K562 (cell line): Measurements from ENCODE around the gene RPS2. TPM values are rescaled to one million over a fixed set of nuclear protein-coding genes. Genes with fewer than 3 reads are reported as not detected.

Experiments
- GATAD2A ChIP-seq: fragments of 450-650 bp; IDR thresholded peaks from 2 replicates; pipeline ENCODE4 v1.6.1; 2017
- MYBL2 ChIP-seq, 2 experiments: fragments of 450-650 bp in 1 of 2; sonication (generic) in 1 of 2; formaldehyde crosslinking in 1 of 2; IDR thresholded peaks; 2 replicates each; pipeline versions ENCODE4 v1.6.1 to v1.8.1; 2017 to 2022; ENCODE audit warnings: borderline replicate concordance in 1 of 2, inconsistent platforms in 1 of 2, low read depth in 1 of 2, mild to moderate bottlenecking in 1 of 2, missing genetic modification reagents in 1 of 2, moderate library complexity in 1 of 2
- NCOA6 ChIP-seq: fragments of 450-650 bp; IDR thresholded peaks from 2 replicates; pipeline ENCODE4 v1.6.1; 2017; ENCODE audit warnings: mild to moderate bottlenecking
- NRF1 ChIP-seq, 2 experiments: fragments of 450-650 bp; IDR thresholded peaks in 1 of 2; conservative IDR thresholded peaks in 1 of 2; 2 replicates each; pipeline ENCODE4 v1.6.1; 2014; ENCODE audit warnings: mild to moderate bottlenecking in 2 of 2
- PURB ChIP-seq: sonication (generic); formaldehyde crosslinking; IDR thresholded peaks from 2 replicates; pipeline ENCODE4 v1.9.0; 2021; ENCODE audit warnings: low read depth, mild to moderate bottlenecking, missing genetic modification reagents
- RFX1 ChIP-seq: fragments of 450-650 bp; IDR thresholded peaks from 2 replicates; pipeline ENCODE4 v1.6.1; 2016; ENCODE audit warnings: mild to moderate bottlenecking, moderate library complexity
- SIN3A ChIP-seq, 2 experiments: fragments of 150-350 bp in 1 of 2; IDR thresholded peaks; 2 replicates each; pipeline ENCODE4 v1.6.1; 2011 to 2016; ENCODE audit warnings: borderline replicate concordance in 2 of 2, low read depth in 2 of 2, low read length in 2 of 2, mild to moderate bottlenecking in 2 of 2, moderate library complexity in 2 of 2; ENCODE audit not compliant: control insufficient read depth in 1 of 2
- STAT5B ChIP-seq: fragments of 250-450 bp; sonication (Bioruptor Pico); IDR thresholded peaks from 2 replicates; pipeline ENCODE4 v1.8.0; 2021; ENCODE audit warnings: mild to moderate bottlenecking, inconsistent platforms
- U2AF1 ChIP-seq: fragments of 200-400 bp; formaldehyde crosslinking; optimal IDR thresholded peaks from 2 replicates; pipeline ENCODE3; 2017; ENCODE audit warnings: mild to moderate bottlenecking, low read depth, low read length, moderate library complexity
- ZBTB1 ChIP-seq: sonication (generic); formaldehyde crosslinking; IDR thresholded peaks from 2 replicates; pipeline ENCODE4 v1.8.1; 2023; ENCODE audit warnings: missing genetic modification reagents, low read depth, mild to moderate bottlenecking, borderline replicate concordance
- ZMIZ1 ChIP-seq, 2 experiments: fragments of 150-350 bp in 1 of 2; IDR thresholded peaks; 2 replicates each; pipeline ENCODE4 v1.6.1; 2012 to 2016; ENCODE audit warnings: low read depth in 2 of 2, low read length in 2 of 2, mild to moderate bottlenecking in 1 of 2, moderate library complexity in 1 of 2
- ZNF232 ChIP-seq: sonication (generic); formaldehyde crosslinking; IDR thresholded peaks from 2 replicates; pipeline ENCODE4 v1.8.0; 2022; ENCODE audit warnings: mild to moderate bottlenecking, missing genetic modification reagents
- ZNF830 ChIP-seq: fragments of 250-450 bp; sonication (Bioruptor Pico); IDR thresholded peaks from 2 replicates; pipeline ENCODE4 v1.5.0; 2021; ENCODE audit warnings: mild to moderate bottlenecking
- polyA plus RNA-seq, 8 experiments: library from polyadenylated mRNA; depleted of rRNA in 4 of 8; stranded (reverse) in 5 of 8; unstranded in 3 of 8; fragments of >200 nt; fragmentation: Nextera tagmentation in 2 of 8; fragmentation: Illumina TruSeq in 1 of 8; extraction: Ambion mirVana in 2 of 8; extraction: Trizol in 1 of 8; gene quantifications; 2 replicates each; pipeline versions ENCODE4 v1.2.1 to v1.2.3, GENCODE V29; 2011 to 2014; ENCODE audit warnings: inconsistent platforms in 1 of 8, missing spikeins in 1 of 8
- total RNA-seq, 7 experiments: library from RNA; depleted of rRNA in 6 of 7; stranded (reverse); fragments of >200 nt in 6 of 7; fragmentation: Illumina TruSeq in 2 of 7; extraction: Trizol in 2 of 7; gene quantifications; 2 replicates each; pipeline versions ENCODE4 v1.2.1 to v1.2.3, GENCODE V29; 2011 to 2021; ENCODE audit warnings: low replicate concordance in 1 of 7
- TF ChIP-seq, protein P1 (sequence below): fragments of 250-450 bp; sonication (Bioruptor Pico); IDR thresholded peaks from 2 replicates; pipeline ENCODE4 v1.8.0; 2021; ENCODE audit warnings: moderate library complexity, mild to moderate bottlenecking, inconsistent platforms
- TF ChIP-seq, protein P2 (sequence below): fragments of 450-650 bp; formaldehyde crosslinking; IDR thresholded peaks from 2 replicates; pipeline ENCODE4 v1.4.0; 2020; ENCODE audit warnings: mild to moderate bottlenecking, mixed read lengths
- TF ChIP-seq, protein P3 (sequence below), 2 experiments: fragments of 450-650 bp; IDR thresholded peaks; 2 replicates each; pipeline ENCODE4 v1.6.1; 2016
- TF ChIP-seq, protein P4 (sequence below): sonication (generic); formaldehyde crosslinking; IDR thresholded peaks from 2 replicates; pipeline ENCODE4 v1.8.0; 2022; ENCODE audit warnings: missing genetic modification reagents, mild to moderate bottlenecking, moderate library complexity, borderline replicate concordance

RPS2 gene
- total and polyA plus RNA-seq, 9 of the 15 experiments (the other 6 are each of a cell fraction or from before 2014, with no cell fraction given): 834 to 4,794 (median 3,793) TPM

GRCh38 chr16:1992704-1993317, 28.2 kb upstream of the RPS2 start (continued):
- TF ChIP-seq ZMIZ1 (IDR thresholded peaks at IDR 0.05; ENCODE audit: low read depth in 2 of 2, low read length in 2 of 2): no peak
- TF ChIP-seq ZNF232: no peak
- TF ChIP-seq, protein P1, sequence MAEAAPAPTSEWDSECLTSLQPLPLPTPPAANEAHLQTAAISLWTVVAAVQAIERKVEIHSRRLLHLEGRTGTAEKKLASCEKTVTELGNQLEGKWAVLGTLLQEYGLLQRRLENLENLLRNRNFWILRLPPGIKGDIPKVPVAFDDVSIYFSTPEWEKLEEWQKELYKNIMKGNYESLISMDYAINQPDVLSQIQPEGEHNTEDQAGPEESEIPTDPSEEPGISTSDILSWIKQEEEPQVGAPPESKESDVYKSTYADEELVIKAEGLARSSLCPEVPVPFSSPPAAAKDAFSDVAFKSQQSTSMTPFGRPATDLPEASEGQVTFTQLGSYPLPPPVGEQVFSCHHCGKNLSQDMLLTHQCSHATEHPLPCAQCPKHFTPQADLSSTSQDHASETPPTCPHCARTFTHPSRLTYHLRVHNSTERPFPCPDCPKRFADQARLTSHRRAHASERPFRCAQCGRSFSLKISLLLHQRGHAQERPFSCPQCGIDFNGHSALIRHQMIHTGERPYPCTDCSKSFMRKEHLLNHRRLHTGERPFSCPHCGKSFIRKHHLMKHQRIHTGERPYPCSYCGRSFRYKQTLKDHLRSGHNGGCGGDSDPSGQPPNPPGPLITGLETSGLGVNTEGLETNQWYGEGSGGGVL: no peak
- TF ChIP-seq NRF1 (conservative IDR thresholded peaks at IDR 0.05 in 1 of 2, IDR thresholded peaks at IDR 0.05 in 1 of 2): peak; percentile 74 to 76
- TF ChIP-seq MYBL2 (IDR thresholded peaks at IDR 0.05; ENCODE audit: low read depth): no peak
- no peak for TF ChIP-seq MYBL2 (CRISPR knock-in tag; IDR thresholded peaks at IDR 0.05; ENCODE audit: borderline replicate concordance)
- TF ChIP-seq ZNF830 (CRISPR knock-in tag): no peak
- peak; percentile 35 for TF ChIP-seq U2AF1
- no peak for TF ChIP-seq RFX1
- TF ChIP-seq, protein P2, sequence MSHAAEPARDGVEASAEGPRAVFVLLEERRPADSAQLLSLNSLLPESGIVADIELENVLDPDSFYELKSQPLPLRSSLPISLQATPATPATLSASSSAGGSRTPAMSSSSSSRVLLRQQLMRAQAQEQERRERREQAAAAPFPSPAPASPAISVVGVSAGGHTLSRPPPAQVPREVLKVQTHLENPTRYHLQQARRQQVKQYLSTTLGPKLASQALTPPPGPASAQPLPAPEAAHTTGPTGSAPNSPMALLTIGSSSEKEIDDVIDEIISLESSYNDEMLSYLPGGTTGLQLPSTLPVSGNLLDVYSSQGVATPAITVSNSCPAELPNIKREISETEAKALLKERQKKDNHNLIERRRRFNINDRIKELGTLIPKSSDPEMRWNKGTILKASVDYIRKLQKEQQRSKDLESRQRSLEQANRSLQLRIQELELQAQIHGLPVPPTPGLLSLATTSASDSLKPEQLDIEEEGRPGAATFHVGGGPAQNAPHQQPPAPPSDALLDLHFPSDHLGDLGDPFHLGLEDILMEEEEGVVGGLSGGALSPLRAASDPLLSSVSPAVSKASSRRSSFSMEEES (CRISPR knock-in tag): no peak
- TF ChIP-seq NCOA6: no peak
- TF ChIP-seq STAT5B: no peak
- no peak for TF ChIP-seq GATAD2A
- TF ChIP-seq, protein P3, sequence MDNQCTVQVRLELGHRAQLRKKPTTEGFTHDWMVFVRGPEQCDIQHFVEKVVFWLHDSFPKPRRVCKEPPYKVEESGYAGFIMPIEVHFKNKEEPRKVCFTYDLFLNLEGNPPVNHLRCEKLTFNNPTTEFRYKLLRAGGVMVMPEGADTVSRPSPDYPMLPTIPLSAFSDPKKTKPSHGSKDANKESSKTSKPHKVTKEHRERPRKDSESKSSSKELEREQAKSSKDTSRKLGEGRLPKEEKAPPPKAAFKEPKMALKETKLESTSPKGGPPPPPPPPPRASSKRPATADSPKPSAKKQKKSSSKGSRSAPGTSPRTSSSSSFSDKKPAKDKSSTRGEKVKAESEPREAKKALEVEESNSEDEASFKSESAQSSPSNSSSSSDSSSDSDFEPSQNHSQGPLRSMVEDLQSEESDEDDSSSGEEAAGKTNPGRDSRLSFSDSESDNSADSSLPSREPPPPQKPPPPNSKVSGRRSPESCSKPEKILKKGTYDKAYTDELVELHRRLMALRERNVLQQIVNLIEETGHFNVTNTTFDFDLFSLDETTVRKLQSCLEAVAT (IDR thresholded peaks at IDR 0.05): no peak
- peak in 1 of 2 experiments; percentile 54; a peak in 2 of 4 replicates for TF ChIP-seq SIN3A (IDR thresholded peaks at IDR 0.05; ENCODE audit: borderline replicate concordance in 2 of 2, control insufficient read depth in 1 of 2, low read depth in 2 of 2, low read length in 2 of 2)
- TF ChIP-seq, protein P4, sequence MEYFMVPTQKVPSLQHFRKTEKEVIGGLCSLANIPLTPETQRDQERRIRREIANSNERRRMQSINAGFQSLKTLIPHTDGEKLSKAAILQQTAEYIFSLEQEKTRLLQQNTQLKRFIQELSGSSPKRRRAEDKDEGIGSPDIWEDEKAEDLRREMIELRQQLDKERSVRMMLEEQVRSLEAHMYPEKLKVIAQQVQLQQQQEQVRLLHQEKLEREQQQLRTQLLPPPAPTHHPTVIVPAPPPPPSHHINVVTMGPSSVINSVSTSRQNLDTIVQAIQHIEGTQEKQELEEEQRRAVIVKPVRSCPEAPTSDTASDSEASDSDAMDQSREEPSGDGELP: peak; percentile 68; the same call in 1 of the 2 replicates
- no peak; the same call in 1 of the 2 replicates for TF ChIP-seq ZBTB1 (CRISPR knock-in tag)
- TF ChIP-seq PURB (CRISPR knock-in tag): no peak
